GM19023 (cell line): ENCODE data around the gene AFF3.

Source experiments
- ATAC-seq: cut with Tn5 transposase; IDR thresholded peaks from one replicate; pipeline ENCODE4 v1.9.1; 2021; ENCODE audit warnings: mild to moderate bottlenecking, moderate library complexity; ENCODE audit not compliant: unreplicated experiment

Gene AFF3

GRCh38 chr2:99841749-99842148 lies 300.6 kb downstream of the AFF3 start:
- ATAC-seq: no peak

GRCh38 chr2:99840831-99841230 lies 301.6 kb downstream of the AFF3 start:
- no peak for ATAC-seq

GRCh38 chr2:99836690-99837605 lies 305.4 kb downstream of the AFF3 start:
- no peak for ATAC-seq

DNA sequence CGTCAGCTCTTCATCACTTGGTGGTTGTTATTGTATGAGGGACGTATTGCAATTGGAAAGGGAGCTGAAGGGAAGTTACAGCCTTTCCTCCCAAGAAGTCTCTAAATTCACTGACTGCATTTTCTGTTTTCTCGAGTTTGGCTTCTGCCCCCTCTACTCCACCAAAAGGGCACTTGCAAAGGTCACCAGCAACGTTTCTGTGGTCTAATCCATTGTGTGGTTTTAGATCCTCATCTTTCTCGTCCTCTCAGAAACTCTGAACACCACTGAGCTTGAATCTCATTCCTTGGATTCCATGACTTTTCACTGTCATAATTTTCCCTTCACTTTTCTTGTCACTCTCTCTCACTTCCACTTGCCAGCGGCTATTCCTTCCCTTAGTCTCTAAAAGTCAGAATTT lies 308.0 kb downstream of the AFF3 start:
- no peak for ATAC-seq

- ATAC-seq: no peak
Measured at GRCh38 chr2:99833586-99834201, 308.7 kb downstream of the AFF3 start.

GRCh38 chr2:99832926-99833325 lies 309.5 kb downstream of the AFF3 start:
- no peak for ATAC-seq

DNA sequence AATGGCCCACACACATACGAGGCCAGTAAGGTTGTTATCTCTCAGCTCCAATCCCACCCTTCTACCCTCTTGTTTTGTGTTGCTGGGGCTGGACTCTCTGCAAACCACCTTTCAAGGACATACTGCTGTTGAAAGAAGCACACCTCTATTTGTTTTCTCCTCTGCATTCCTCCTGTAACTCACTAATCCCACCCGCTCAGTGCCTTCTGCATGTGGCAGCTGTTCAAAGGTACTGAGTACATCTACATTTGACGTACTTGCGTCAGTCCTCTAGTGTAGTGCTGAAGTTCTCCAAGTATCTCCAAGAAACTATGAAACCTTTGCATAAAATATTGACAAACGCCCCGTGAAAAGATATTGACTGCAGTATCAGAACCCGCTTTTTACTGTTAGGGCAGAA lies 310.6 kb downstream of the AFF3 start:
- no peak for ATAC-seq

GRCh38 chr2:99827296-99827999 lies 314.9 kb downstream of the AFF3 start:
- no peak for ATAC-seq

GRCh38 chr2:99825630-99826029 lies 316.8 kb downstream of the AFF3 start:
- no peak for ATAC-seq

DNA sequence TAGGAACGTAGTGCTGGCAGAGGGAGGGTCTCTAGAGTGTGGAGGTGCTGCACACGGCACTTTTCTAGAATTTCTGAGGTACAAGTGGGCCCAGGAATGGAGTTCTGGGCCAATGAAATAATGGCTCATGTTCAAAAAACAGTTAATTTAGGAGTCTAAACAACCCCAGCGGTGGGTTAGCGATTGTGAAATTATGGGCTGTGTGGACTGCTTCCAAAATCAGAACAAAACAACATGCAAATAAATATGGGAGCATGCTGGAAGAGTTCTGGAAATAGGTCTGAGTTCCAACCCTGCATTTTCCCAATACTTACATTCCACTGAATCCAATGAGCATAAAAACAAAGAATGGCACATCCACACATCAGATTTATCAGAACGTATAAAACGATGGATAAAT lies 317.6 kb downstream of the AFF3 start:
- no peak for ATAC-seq

GRCh38 chr2:99822474-99823207 lies 319.7 kb downstream of the AFF3 start:
- no peak for ATAC-seq

DNA sequence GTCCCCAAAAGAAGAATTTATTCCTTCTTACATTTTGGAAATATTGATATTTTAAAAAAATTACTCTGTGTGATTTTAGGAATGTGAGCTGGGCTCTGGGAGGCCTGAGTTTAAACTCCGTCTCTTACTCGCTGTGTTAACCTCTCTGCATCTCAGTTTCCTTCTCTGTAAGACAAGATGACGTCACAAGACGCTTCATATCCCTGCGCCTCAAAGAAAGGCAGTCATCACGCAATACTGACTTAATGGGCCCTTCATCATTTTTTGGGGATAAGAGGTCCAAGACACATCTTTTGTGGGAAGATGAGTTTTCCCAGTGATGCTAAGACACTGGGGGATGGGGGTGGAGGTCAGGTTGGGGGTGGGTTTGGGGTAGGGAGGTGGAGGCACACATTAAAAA lies 320.4 kb downstream of the AFF3 start:
- no peak for ATAC-seq

DNA sequence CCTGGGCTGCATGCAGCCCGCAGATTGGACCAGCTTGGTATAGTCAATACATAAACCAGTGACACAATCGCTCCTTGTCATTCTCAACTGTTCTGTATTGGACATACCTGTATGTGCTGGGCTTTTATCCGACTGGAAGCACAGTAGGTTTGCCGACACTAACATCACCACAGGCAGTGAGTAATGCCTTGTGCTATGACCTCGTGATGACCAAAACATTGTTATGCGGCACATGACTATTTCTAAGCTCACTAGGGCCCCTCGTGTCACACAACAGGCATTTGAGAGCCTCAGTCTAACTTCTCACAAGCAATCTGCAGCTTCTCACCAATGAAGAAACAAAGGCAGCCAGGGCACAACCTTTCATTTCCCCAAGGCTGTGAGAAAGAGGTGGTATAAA lies 320.8 kb downstream of the AFF3 start:
- no peak for ATAC-seq

GRCh38 chr2:99821039-99821438 lies 321.4 kb downstream of the AFF3 start:
- no peak for ATAC-seq

GRCh38 chr2:99819766-99820165 lies 322.6 kb downstream of the AFF3 start:
- ATAC-seq: no peak

- no peak for ATAC-seq
Measured at GRCh38 chr2:99818842-99819241, 323.5 kb downstream of the AFF3 start.

GRCh38 chr2:99816908-99817307 lies 325.5 kb downstream of the AFF3 start:
- no peak for ATAC-seq

DNA sequence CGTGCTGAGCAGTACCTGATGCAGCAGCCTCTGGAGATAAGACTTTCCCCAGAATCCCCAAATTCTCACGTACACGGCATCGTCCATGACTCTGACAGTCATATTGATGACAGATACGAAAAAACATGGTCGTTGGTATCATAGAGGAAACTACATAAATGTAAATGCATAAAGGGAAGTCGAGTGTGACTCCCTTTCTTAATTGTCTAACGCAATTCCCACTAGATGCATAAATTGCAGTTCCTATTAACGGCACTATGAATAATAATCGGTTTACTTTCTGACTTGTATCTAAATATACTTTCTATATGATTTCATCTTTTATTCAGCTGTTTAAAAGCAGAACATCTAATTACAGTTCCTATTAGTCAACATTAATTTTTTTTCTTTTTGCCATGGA lies 330.0 kb downstream of the AFF3 start:
- no peak for ATAC-seq

GRCh38 chr2:99811544-99811943 lies 330.8 kb downstream of the AFF3 start:
- ATAC-seq: no peak

GRCh38 chr2:99810225-99810624 lies 332.2 kb downstream of the AFF3 start:
- ATAC-seq: no peak

GRCh38 chr2:99809259-99809900 lies 333.0 kb downstream of the AFF3 start:
- no peak for ATAC-seq
